ENCODE results near the gene NLRP11. TPM values are rescaled to one million over a fixed set of nuclear protein-coding genes. Genes with fewer than 3 reads are reported as not detected.

The NLRP11 gene
- total and polyA plus RNA-seq, 10 of the 15 experiments (the other 5 are each of a cell fraction or from before 2014, with no cell fraction given), result 0.02 to 16.2 (median 0.09) TPM; not detected in 5

DNA sequence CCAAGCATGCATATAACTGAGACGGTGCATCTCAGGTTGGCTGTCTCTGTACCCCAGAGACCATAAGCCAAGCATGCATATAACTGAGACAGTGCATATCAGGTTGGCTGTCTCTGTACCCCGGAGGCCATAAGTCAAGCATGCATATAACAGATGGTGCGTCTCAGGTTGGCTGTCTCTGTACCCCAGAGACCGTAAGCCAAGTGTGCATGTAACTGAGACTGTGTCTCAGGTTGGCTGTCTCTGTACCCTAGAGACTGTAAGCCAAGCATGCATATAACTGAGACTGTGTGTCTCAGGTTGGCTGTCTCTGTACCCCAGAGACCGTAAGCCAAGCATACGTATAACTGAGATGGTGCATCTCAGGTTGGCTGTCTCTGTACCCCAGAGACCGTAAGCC is 35.3 kb upstream of the NLRP11 start:
- 49% methylated on average over 7 of the region's 7 CpGs for WGBS (ENCODE audit: insufficient coverage, insufficient replicate concordance, low lambda C conversion rate, missing lambda C conversion rate)
- RAD21 ChIA-PET (ENCODE audit: unreplicated experiment), result no interaction called here
- no peak overlapping the region for H3K4me3 ChIP-seq
- POLR2A ChIA-PET, result no interaction called here
- H3K27ac ChIP-seq (ENCODE audit: control insufficient read depth, insufficient read depth), result no peak overlapping the region
- H4K20me1 ChIP-seq (ENCODE audit: control insufficient read depth, insufficient read depth), result no peaks in the 10 kb centered on the region
- in situ Hi-C loops (cut with MboI) (no loop called here), intact Hi-C loops (cut with micrococcal nuclease; ENCODE audit: unreplicated experiment) (no loop called here)
- H3K27me3 ChIP-seq (replicated peaks in 1 of 2; ENCODE audit: control insufficient read depth in 2 of 2, insufficient read depth in 2 of 2, low read length in 1 of 2), result no peaks in the 10 kb centered on the region
- H3K4me1 ChIP-seq (ENCODE audit: control insufficient read depth, insufficient read depth, low read length), result no peaks in the 10 kb centered on the region
- no peak overlapping the region for H2AFZ ChIP-seq (ENCODE audit: control insufficient read depth, low read depth, low read length)
- FAIRE-seq, result no peak
- no peak overlapping the region for H3K4me2 ChIP-seq (ENCODE audit: control insufficient read depth, insufficient read depth)
- H3K36me3 ChIP-seq (ENCODE audit: control insufficient read depth in 2 of 2, insufficient read depth in 2 of 2, low read length in 1 of 2), result no peaks in the 10 kb centered on the region
- CTCF ChIA-PET, result no interaction called here
- no peak for ATAC-seq
- DNase-seq (ENCODE audit: low read depth, low spot score), result no peak
- no TSS peak for BruUV-seq (replicated peaks)
- SMC1A ChIA-PET (ENCODE audit: uncharacterized antibody, unreplicated experiment), result no interaction called here
- H3K9ac ChIP-seq (ENCODE audit: control insufficient read depth, insufficient read depth, low read length), result no peak overlapping the region
- TF ChIP-seq POLR2AphosphoS2 (IDR thresholded peaks at IDR 0.05; ENCODE audit: low read depth, low read length), result no peak
- TF ChIP-seq ZNF207 (IDR thresholded peaks at IDR 0.05; ENCODE audit: borderline replicate concordance), result no peak
- no peak for TF ChIP-seq NFXL1 (IDR thresholded peaks at IDR 0.05; ENCODE audit: borderline replicate concordance)
- TF ChIP-seq, protein P1, sequence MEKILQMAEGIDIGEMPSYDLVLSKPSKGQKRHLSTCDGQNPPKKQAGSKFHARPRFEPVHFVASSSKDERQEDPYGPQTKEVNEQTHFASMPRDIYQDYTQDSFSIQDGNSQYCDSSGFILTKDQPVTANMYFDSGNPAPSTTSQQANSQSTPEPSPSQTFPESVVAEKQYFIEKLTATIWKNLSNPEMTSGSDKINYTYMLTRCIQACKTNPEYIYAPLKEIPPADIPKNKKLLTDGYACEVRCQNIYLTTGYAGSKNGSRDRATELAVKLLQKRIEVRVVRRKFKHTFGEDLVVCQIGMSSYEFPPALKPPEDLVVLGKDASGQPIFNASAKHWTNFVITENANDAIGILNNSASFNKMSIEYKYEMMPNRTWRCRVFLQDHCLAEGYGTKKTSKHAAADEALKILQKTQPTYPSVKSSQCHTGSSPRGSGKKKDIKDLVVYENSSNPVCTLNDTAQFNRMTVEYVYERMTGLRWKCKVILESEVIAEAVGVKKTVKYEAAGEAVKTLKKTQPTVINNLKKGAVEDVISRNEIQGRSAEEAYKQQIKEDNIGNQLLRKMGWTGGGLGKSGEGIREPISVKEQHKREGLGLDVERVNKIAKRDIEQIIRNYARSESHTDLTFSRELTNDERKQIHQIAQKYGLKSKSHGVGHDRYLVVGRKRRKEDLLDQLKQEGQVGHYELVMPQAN (conservative IDR thresholded peaks at IDR 0.05), result no peak
- TF ChIP-seq FOXK2 (IDR thresholded peaks at IDR 0.05), result no peak
- H3K79me2 ChIP-seq (ENCODE audit: control insufficient read depth, insufficient read depth, low read length), result no peaks in the 10 kb centered on the region
- H3K9me3 ChIP-seq (replicated peaks; ENCODE audit: control insufficient read depth, insufficient read depth, low read length), result no peaks in the 10 kb centered on the region

DNA sequence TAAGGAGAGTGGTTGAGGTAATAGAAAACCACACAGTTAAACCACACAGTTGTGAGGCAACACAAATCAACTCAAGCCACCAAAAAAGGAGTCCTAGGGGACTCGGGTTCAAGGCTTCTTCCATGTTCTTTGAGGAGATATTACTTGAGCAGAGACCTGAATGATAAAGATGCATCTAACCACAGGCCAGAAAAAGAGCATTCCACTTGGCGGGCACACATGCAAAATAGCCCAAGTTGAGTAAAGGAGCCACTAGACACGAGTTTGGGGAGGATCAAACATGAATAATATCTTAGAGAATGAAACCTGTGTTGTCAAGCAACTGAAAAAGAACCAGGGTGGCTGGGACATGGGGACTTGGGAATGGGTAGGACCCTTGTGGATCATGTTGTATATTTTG is 34.7 kb upstream of the NLRP11 start:
- Histone ChIP-seq H3K36me3 (ENCODE audit: control insufficient read depth in 2 of 2, insufficient read depth in 2 of 2, low read length in 1 of 2) (no peaks in the 10 kb centered on the region), H3K4me3 (no peak overlapping the region), H2AFZ (ENCODE audit: control insufficient read depth, low read depth, low read length) (no peak overlapping the region), H3K9ac (ENCODE audit: control insufficient read depth, insufficient read depth, low read length) (no peak overlapping the region), H3K4me2 (ENCODE audit: control insufficient read depth, insufficient read depth) (no peak overlapping the region), H3K9me3 (replicated peaks; ENCODE audit: control insufficient read depth, insufficient read depth, low read length) (no peaks in the 10 kb centered on the region; the same call in 2 of the 3 replicates), H3K4me1 (ENCODE audit: control insufficient read depth, insufficient read depth, low read length) (no peaks in the 10 kb centered on the region), H3K79me2 (ENCODE audit: control insufficient read depth, insufficient read depth, low read length) (no peaks in the 10 kb centered on the region), H4K20me1 (ENCODE audit: control insufficient read depth, insufficient read depth) (no peaks in the 10 kb centered on the region), H3K27me3 (replicated peaks in 1 of 2; ENCODE audit: control insufficient read depth in 2 of 2, insufficient read depth in 2 of 2, low read length in 1 of 2) (no peaks in the 10 kb centered on the region), H3K27ac (ENCODE audit: control insufficient read depth, insufficient read depth) (no peak overlapping the region)
- ChIA-PET CTCF (interaction anchor here (1.4 kb wide), 1 partner anchor 9 kb away, joined by 3 read pairs; no protein-coding TSS in a partner anchor), POLR2A (no interaction called here), RAD21 (ENCODE audit: unreplicated experiment) (no interaction called here), SMC1A (ENCODE audit: uncharacterized antibody, unreplicated experiment) (no interaction called here)
- no peak for FAIRE-seq
- TF ChIP-seq ZSCAN29 (IDR thresholded peaks at IDR 0.05), result no peak
- no peak for TF ChIP-seq HCFC1 (IDR thresholded peaks at IDR 0.05; ENCODE audit: low read length)
- TF ChIP-seq BACH1 (IDR thresholded peaks at IDR 0.05; ENCODE audit: borderline replicate concordance), result no peak
- TF ChIP-seq, protein P2, sequence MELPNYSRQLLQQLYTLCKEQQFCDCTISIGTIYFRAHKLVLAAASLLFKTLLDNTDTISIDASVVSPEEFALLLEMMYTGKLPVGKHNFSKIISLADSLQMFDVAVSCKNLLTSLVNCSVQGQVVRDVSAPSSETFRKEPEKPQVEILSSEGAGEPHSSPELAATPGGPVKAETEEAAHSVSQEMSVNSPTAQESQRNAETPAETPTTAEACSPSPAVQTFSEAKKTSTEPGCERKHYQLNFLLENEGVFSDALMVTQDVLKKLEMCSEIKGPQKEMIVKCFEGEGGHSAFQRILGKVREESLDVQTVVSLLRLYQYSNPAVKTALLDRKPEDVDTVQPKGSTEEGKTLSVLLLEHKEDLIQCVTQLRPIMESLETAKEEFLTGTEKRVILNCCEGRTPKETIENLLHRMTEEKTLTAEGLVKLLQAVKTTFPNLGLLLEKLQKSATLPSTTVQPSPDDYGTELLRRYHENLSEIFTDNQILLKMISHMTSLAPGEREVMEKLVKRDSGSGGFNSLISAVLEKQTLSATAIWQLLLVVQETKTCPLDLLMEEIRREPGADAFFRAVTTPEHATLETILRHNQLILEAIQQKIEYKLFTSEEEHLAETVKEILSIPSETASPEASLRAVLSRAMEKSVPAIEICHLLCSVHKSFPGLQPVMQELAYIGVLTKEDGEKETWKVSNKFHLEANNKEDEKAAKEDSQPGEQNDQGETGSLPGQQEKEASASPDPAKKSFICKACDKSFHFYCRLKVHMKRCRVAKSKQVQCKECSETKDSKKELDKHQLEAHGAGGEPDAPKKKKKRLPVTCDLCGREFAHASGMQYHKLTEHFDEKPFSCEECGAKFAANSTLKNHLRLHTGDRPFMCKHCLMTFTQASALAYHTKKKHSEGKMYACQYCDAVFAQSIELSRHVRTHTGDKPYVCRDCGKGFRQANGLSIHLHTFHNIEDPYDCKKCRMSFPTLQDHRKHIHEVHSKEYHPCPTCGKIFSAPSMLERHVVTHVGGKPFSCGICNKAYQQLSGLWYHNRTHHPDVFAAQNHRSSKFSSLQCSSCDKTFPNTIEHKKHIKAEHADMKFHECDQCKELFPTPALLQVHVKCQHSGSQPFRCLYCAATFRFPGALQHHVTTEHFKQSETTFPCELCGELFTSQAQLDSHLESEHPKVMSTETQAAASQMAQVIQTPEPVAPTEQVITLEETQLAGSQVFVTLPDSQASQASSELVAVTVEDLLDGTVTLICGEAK (IDR thresholded peaks at IDR 0.05; ENCODE audit: borderline replicate concordance), result no peak
- TF ChIP-seq, protein P3, sequence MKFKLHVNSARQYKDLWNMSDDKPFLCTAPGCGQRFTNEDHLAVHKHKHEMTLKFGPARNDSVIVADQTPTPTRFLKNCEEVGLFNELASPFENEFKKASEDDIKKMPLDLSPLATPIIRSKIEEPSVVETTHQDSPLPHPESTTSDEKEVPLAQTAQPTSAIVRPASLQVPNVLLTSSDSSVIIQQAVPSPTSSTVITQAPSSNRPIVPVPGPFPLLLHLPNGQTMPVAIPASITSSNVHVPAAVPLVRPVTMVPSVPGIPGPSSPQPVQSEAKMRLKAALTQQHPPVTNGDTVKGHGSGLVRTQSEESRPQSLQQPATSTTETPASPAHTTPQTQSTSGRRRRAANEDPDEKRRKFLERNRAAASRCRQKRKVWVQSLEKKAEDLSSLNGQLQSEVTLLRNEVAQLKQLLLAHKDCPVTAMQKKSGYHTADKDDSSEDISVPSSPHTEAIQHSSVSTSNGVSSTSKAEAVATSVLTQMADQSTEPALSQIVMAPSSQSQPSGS (IDR thresholded peaks at IDR 0.05; ENCODE audit: low read length), result no peak
- intact Hi-C loops (cut with micrococcal nuclease; ENCODE audit: unreplicated experiment) (no loop called here), in situ Hi-C loops (cut with MboI) (no loop called here)
- no peak for ATAC-seq
- 11% methylated on average over 3 of the region's 3 CpGs for WGBS (ENCODE audit: insufficient coverage, insufficient replicate concordance, low lambda C conversion rate, missing lambda C conversion rate)
- no TSS peak for BruUV-seq (replicated peaks)
- no peak for DNase-seq (ENCODE audit: low read depth, low spot score)
